ENCODE data around the gene ABHD2. TPM values are rescaled to one million over a fixed set of nuclear protein-coding genes. Genes with fewer than 3 reads are reported as not detected.

The ABHD2 gene
- total RNA-seq, 1 experiment from 2014 or later = 15.6 TPM

DNA sequence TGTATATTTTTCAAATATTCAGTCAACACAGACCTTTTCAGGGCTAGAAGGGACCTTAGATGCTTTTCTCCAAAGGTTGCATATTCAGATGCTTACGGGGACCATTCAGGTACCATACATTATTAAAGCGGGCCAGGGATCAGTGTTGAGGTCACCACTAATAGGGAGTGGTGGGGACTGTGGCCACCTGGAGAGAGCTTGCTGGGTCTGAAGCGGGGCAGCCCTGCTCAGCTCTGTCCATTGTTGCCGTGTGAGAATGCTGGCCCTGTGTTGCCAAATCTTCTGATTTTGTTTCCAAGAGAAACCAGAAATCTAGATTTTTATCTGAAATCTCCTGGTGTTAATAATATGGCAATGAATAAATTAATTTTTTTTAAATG, 23.7 kb downstream of the ABHD2 start:
- Mint-ChIP-seq H3K9me3 (no peaks in the 10 kb centered on the region), H3K4me1 (peaks cover 35 to 72% of the 10 kb centered on the region in 2 experiments), H3K4me3 (no peak overlapping the region), H3K27me3 (ENCODE audit: low read depth) (no peaks in the 10 kb centered on the region), H3K36me3 (ENCODE audit: insufficient read depth in 1 of 3, low read depth in 3 of 3) (peaks cover 0 to 9% (median 8%) of the 10 kb centered on the region in 3 experiments; a peak in 3 of 7 replicates), H3K27ac (no peak overlapping the region)
- no peak overlapping the region for H2BK12ac ChIP-seq (ENCODE audit: insufficient read length, low read depth, low read length)
- no peak overlapping the region for H3K18ac ChIP-seq (ENCODE audit: insufficient read length, low read depth, low read length)
- H3K56ac ChIP-seq (ENCODE audit: insufficient read length, low read depth, low read length) = no peak overlapping the region
- no peaks in the 10 kb centered on the region for H4K20me1 ChIP-seq (ENCODE audit: control insufficient read depth, insufficient read depth, insufficient read length)
- H3K4me1 ChIP-seq (ENCODE audit: insufficient read depth, low read length) = peaks cover 9% of the 10 kb centered on the region; the same call in 1 of the 2 replicates
- H2AK5ac ChIP-seq (ENCODE audit: insufficient read length, low read length) = no peak overlapping the region
- TF ChIP-seq, protein P1, sequence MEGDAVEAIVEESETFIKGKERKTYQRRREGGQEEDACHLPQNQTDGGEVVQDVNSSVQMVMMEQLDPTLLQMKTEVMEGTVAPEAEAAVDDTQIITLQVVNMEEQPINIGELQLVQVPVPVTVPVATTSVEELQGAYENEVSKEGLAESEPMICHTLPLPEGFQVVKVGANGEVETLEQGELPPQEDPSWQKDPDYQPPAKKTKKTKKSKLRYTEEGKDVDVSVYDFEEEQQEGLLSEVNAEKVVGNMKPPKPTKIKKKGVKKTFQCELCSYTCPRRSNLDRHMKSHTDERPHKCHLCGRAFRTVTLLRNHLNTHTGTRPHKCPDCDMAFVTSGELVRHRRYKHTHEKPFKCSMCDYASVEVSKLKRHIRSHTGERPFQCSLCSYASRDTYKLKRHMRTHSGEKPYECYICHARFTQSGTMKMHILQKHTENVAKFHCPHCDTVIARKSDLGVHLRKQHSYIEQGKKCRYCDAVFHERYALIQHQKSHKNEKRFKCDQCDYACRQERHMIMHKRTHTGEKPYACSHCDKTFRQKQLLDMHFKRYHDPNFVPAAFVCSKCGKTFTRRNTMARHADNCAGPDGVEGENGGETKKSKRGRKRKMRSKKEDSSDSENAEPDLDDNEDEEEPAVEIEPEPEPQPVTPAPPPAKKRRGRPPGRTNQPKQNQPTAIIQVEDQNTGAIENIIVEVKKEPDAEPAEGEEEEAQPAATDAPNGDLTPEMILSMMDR (conservative IDR thresholded peaks at IDR 0.05) = no peak
- no peaks in the 10 kb centered on the region for H3K79me1 ChIP-seq (ENCODE audit: insufficient read depth, low read depth, low read length, poor library complexity, severe bottlenecking)
- H3K27ac ChIP-seq (ENCODE audit: insufficient read length, low read depth, low read length) = no peak overlapping the region
- H3K4me2 ChIP-seq (ENCODE audit: insufficient read depth, insufficient read length, low read length) = no peak overlapping the region
- no peak overlapping the region for H4K8ac ChIP-seq (replicated peaks; ENCODE audit: insufficient read length, low read depth, low read length)
- H2AFZ ChIP-seq (ENCODE audit: low read length) = no peak overlapping the region
- H3K14ac ChIP-seq (ENCODE audit: insufficient read depth, low read length) = no peak overlapping the region
- H3K27me3 ChIP-seq (ENCODE audit: insufficient read depth, low read length) = no peaks in the 10 kb centered on the region
- no peak overlapping the region for H2BK20ac ChIP-seq (ENCODE audit: low read depth, low read length, poor library complexity, severe bottlenecking)
- no peak overlapping the region for H3K4ac ChIP-seq (ENCODE audit: low read depth, low read length)
- no peaks in the 10 kb centered on the region for H3K79me2 ChIP-seq (ENCODE audit: insufficient read depth, low read length)
- no peak overlapping the region for H4K91ac ChIP-seq (ENCODE audit: insufficient read length, low read depth, low read length)
- H2BK15ac ChIP-seq (ENCODE audit: low read depth, low read length) = no peak overlapping the region
- no peak for DNase-seq
- no peak overlapping the region for H4K5ac ChIP-seq (ENCODE audit: insufficient read length, low read depth, low read length)
- no peak overlapping the region for H2BK5ac ChIP-seq (ENCODE audit: insufficient read length, low read length)
- no peaks in the 10 kb centered on the region for H3K9me3 ChIP-seq (ENCODE audit: control insufficient read depth, low read depth, low read length)
- H3K23me2 ChIP-seq (ENCODE audit: insufficient read length, low read depth, low read length, poor library complexity, severe bottlenecking) = no peaks in the 10 kb centered on the region
- no peak overlapping the region for H3T11ph ChIP-seq (ENCODE audit: low read length)
- H2BK120ac ChIP-seq (ENCODE audit: low read depth, low read length, poor library complexity, severe bottlenecking) = no peak overlapping the region
- no peak overlapping the region for H3K23ac ChIP-seq (ENCODE audit: insufficient read length, low read depth, low read length)
- H3K9ac ChIP-seq (ENCODE audit: extremely low read depth, insufficient read length, low read length) = no peak overlapping the region
- no CpG with 5 or more reads among the region's 4 CpGs for WGBS (ENCODE audit: extremely low coverage, insufficient read length, low lambda C conversion rate)
